GM21390 (cell line): ENCODE measurements around the gene TRNP1.

ENCODE experiments used
- ATAC-seq: cut with Tn5 transposase; IDR thresholded peaks from one replicate; pipeline ENCODE4 v1.9.1; 2021; ENCODE audit not compliant: unreplicated experiment

TRNP1 gene

DNA sequence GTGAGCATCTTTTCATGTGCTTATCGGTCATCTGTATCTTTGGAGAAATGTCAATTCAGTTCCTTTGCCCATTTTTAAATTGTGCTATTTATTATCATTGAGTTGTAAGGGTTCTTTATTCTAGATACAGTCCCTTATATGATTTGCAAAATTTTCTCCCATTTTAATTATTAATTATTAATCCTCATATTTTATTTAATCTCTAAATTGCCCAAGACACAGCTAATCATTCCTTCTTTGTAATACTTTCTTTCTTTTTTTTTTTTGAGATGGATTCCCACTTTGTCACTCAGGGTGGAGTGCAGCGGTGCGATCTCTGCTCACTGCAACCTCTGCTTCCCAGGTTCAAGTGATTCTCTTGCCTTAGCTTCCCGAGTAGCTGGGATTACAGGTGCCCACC is 32.2 kb downstream of the TRNP1 start:
- no peak for ATAC-seq

GRCh38 chr1:27026621-27027574 is 33.4 kb downstream of the TRNP1 start:
- ATAC-seq: no peak

DNA sequence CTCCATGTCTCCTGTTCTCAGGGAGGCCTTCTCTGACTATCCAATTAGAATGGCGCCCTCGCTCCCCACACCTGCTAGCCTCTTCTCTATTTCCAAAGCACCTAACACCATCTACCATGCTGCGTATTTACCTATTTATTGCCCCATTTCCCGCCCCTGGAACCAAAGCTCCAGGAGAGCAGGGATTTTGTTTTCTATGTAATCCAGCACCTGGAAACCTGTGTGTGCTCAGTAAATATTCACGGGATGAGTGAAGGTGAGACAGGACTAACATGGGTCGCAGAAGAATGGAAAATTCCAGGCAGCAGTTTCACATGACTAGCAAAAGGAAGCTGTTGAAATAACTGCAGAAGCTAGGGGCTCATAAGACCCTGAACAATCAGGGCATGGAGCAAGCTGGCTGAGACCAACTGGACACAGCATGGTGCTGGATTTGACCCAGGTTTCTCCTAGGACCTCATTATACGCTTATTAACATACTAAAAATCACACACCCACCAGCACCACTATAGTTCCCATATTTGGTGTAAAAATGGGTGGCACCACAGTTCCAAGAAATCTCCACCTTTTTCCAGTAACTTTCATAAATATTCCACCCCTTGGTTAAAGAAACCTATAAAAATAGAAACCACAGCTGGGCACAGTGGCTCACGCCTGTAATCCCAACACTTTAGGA is 34.2 kb downstream of the TRNP1 start:
- ATAC-seq: no peak

DNA sequence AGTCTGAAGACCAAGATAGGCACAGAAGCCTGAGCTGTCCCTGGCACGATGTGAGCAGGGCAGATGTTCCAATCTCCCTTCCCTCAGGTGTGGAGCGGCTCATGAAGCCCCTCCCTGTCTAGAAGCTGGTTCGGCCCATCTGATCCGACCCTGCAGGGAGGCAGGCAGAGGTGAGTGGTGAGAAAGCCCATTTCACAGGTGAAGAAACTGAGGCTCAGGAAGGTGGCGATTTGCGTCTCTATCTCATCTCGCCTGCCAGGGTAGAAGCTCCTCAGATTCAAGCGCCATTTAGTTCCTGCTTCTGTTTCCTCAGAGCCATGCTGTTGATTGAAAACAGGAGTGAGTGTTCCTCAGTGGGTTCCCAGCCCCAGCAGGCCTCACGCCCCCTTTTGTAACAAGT is 36.0 kb downstream of the TRNP1 start:
- no peak for ATAC-seq

- no peak for ATAC-seq
Observed at GRCh38 chr1:27031235-27032118, 38.0 kb downstream of the TRNP1 start.

- no peak for ATAC-seq
Observed at GRCh38 chr1:27032119-27032461, 38.6 kb downstream of the TRNP1 start.

GRCh38 chr1:27033043-27033746 is 39.7 kb downstream of the TRNP1 start:
- ATAC-seq: no peak

GRCh38 chr1:27035344-27035743 is 41.9 kb downstream of the TRNP1 start:
- no peak for ATAC-seq

- ATAC-seq: no peak
Observed at GRCh38 chr1:27036718-27037117, 43.2 kb downstream of the TRNP1 start.

DNA sequence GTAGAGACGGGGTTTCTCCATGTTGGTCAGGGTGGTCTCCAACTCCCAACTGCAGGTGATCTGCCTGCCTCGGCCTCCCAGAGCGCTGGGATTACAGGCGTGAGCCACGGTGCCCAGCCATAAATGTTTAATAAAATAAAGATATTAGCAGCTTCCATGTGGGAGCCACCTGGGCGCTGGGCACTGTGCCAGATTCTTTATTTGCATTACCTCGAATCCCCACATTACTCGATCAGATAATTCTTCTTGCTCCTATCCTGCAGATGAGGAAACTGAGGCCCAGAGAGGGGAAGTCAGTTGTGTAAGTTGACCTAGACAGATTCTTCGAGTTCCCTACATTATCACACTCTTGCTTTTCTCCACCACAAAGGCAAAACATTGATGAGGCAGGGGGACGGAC is 44.0 kb downstream of the TRNP1 start:
- no peak for ATAC-seq

GRCh38 chr1:27038020-27038419 is 44.5 kb downstream of the TRNP1 start:
- no peak for ATAC-seq

DNA sequence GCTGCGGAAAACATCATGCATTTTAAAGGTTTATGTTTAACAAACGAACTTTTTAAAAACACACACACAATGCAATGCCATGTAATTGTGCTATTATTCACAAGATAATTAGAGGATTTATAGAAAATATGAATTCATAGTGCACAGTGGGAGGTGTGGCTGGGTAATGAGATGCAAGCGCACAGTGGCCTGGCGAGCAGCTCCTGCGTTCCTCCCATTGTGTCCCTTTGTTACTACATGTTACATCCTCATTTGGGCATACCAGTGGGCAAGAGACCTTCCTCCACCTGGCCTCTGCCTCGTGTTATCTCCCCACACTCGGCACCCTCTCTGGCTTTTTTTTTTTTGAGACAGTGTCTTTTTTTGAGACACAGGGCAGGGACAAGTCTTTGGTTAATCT is 49.2 kb downstream of the TRNP1 start:
- ATAC-seq: no peak

- no peak for ATAC-seq
Observed at GRCh38 chr1:27044613-27045151, 51.2 kb downstream of the TRNP1 start.

GRCh38 chr1:27045973-27046558 is 52.6 kb downstream of the TRNP1 start:
- ATAC-seq: no peak

DNA sequence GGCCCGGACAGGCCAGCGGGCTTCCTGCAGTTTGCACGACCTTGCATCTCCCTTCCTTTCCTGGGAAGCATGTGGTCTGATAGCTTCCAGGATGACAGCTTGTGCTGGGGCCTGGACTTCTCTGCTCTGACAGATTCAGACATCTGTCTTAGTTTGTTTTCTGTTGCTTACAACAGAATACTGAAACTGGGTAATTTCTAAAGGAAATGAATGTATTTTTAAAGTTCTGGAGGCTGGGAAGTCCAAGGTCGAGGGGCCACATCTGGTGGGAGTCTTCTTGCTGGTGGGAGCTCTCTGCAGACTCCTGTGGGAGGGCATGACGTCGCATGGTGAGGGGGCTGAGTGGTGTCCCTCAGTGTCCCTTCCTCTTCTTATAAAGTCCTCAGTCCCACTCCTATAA is 54.4 kb downstream of the TRNP1 start:
- no peak for ATAC-seq

DNA sequence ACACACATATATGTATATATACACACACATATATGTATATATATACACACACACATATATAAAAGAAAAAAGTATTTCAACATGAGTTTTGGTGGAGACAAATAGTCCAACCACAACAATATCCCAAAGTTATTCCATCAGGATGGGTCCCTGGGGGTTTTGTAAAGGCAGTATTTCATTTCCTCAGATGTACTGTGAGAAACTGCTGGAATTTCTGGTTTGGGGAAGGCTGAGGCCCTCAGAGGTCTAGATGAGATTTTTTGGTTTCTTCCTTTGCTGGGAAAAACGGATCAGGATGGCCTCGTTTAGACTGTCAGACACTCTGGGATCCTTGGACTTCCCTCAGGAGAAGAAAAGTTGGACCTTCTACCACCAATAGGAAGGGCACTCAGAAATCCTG is 55.6 kb downstream of the TRNP1 start:
- ATAC-seq: no peak

DNA sequence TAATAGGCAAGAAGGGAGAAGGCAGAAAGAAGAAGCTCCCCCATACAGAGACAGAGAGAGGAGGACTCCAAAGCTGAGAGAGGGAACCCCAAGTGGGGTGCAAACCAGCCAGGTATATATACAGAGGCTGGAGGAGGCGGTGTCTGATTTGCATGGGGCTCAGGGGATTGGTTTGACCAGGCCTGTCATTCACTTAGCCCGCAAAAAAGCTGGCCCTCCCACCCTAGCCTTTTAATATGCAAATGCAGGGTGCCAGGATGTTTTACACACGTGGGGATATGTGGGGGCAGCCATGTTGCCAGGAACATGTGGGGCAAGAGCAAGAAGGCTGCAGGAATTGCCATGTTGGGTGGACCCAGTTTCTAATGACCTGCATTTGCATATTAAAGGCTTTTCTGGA is 56.1 kb downstream of the TRNP1 start:
- ATAC-seq: no peak
